NCI-H1092 treated with DMSO at 0.1 percent for 48 hours (cell line): ENCODE measurements around the gene TRIM66.
A peak's percentile ranks its signal among the peaks of the same experiment; 100 is the strongest.

Experiments
- DNase-seq: peaks from one replicate; lab custom pipeline; 2025; lab: John Stamatoyannopoulos, UW

Gene TRIM66, protein sequence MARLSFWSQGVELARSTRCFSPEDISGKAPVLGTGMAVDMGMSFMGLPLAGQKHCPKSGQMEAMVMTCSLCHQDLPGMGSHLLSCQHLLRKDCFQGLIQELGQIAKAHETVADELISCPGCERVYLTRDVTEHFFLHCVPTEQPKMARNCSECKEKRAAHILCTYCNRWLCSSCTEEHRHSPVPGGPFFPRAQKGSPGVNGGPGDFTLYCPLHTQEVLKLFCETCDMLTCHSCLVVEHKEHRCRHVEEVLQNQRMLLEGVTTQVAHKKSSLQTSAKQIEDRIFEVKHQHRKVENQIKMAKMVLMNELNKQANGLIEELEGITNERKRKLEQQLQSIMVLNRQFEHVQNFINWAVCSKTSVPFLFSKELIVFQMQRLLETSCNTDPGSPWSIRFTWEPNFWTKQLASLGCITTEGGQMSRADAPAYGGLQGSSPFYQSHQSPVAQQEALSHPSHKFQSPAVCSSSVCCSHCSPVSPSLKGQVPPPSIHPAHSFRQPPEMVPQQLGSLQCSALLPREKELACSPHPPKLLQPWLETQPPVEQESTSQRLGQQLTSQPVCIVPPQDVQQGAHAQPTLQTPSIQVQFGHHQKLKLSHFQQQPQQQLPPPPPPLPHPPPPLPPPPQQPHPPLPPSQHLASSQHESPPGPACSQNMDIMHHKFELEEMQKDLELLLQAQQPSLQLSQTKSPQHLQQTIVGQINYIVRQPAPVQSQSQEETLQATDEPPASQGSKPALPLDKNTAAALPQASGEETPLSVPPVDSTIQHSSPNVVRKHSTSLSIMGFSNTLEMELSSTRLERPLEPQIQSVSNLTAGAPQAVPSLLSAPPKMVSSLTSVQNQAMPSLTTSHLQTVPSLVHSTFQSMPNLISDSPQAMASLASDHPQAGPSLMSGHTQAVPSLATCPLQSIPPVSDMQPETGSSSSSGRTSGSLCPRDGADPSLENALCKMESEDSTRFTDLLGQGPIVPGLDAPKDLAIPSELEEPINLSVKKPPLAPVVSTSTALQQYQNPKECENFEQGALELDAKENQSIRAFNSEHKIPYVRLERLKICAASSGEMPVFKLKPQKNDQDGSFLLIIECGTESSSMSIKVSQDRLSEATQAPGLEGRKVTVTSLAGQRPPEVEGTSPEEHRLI (N-terminal part only)

GRCh38 chr11:8682303-8683114 is at the start of gene TRIM66, which contains the start of gene RPL27A:
TRIM66 (minus strand) TSS chr11:8682665; CDS start chr11:8672274, 10,391 bp downstream.
RPL27A (plus strand) TSS chr11:8682792; CDS start chr11:8682814, 22 bp downstream.
- peak; percentile 96 for DNase-seq

DNA sequence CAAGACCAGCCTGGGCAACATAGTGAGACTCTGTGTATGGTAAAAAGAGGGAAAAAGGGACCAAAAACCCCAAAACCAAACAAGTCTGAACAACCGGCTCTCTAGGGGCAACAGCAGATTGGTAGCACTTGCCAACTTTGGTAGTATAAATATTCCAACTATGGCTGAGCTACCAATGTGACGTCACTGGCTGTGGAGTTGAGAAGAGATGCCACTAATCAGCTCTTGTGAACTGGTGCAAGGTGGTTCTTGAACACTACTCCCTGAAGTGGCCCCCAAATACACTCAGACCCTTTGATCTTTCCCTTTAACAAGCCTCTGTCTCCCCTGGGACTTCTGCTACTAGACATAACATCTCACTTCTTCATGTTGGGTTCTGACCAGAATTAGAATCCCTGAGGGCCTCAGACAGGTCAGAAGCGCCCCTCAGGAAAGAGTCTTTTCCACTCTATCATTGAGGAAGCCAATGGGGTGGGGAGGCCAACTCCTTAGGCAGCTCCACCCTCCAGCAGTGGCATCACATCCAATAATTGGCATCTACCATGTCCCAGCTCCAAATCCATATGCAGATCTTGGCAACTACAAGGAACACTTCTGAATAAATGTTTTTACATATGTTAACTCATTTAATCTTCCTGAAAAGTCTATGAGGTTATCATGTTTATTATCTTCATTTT is 49.3 kb upstream of the TRIM66 start:
- no peak for DNase-seq

- no peak for DNase-seq
Measured at GRCh38 chr11:8730697-8731020, 48.2 kb upstream of the TRIM66 start.

GRCh38 chr11:8729837-8730696 is 47.6 kb upstream of the TRIM66 start:
- no peak for DNase-seq

DNA sequence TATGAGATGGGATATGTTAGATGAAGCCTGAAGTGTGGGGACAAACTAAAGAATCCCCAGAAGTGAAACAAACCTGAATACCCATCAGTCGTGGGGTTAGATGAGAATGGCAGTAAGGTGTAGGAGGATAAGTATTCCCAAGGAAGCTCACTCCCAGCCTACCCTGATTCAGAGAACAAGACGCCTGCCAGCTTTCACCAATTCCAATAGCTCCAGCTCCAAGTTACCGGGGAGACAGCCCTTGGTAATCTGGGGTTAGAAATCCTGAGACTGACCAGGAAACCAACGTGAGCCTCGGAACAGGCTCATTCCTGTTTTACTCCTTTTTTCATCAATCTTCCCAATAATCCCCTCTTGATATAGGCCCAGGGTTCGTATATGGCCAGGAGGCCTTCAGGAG is 46.6 kb upstream of the TRIM66 start:
- no peak for DNase-seq

GRCh38 chr11:8728563-8728962 is 46.1 kb upstream of the TRIM66 start:
- no peak for DNase-seq

DNA sequence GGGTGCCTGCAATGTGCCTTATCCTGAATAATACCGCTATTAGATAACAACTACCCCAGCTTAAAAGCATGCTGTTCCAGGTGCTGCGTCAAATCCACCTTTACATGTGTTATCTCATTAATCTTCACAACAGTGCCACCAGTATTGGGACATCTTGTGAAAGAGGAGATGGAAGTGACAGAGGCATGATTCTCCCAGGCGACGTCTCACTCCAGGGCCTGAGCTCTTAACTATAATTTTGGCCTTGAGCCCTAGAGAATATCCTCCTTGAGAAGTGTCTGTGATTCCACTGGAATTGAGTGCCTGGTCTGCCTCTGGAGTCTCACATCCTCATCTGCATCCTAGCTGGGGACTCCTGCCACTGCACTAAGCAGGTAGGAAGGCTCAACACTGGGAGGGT is 43.9 kb upstream of the TRIM66 start:
- DNase-seq: no peak

DNA sequence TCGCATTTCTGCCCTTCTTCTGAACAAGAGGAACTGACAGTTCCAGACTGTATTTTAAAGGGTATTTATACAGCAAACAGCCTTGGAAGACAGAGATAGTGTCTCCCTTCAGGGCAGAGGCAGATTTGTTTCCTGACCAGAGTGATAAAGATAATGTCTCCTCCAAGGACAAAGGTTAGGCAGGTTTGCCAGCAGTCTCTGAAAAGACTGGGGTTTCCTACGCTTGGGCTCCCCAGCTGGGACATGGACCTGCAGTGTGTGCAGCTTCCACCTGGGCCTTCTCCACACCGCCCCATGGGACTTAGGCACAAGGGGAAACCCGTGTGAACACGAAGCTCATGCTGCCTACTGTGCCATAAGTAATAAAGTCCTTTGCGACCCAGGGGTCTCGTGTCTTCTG is 42.2 kb upstream of the TRIM66 start:
- no peak for DNase-seq

DNA sequence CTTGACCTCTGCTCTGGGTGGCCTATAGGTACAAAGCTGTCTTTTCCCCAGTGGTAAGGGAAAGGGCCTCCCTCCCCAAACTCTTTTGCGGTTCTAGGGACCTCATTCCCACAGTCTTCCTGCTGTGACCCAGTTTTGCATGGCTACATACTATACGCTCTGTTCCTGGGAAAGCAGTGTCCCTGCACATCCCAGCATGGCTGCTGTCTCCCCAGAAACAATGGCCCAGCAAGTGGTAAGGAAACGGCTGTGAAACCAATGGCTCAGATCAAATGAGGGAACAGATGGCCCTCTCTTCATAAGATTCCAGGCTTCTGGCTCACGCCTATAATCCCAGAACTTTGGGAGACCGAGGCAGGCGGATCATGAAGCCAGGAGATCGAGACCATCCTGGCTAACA is 41.2 kb upstream of the TRIM66 start:
- no peak for DNase-seq

- no peak for DNase-seq
Measured at GRCh38 chr11:8722809-8723208, 40.3 kb upstream of the TRIM66 start.

GRCh38 chr11:8721609-8722500 is 39.4 kb upstream of the TRIM66 start:
- no peak for DNase-seq

GRCh38 chr11:8720868-8721608 is 38.6 kb upstream of the TRIM66 start:
- DNase-seq: no peak

DNA sequence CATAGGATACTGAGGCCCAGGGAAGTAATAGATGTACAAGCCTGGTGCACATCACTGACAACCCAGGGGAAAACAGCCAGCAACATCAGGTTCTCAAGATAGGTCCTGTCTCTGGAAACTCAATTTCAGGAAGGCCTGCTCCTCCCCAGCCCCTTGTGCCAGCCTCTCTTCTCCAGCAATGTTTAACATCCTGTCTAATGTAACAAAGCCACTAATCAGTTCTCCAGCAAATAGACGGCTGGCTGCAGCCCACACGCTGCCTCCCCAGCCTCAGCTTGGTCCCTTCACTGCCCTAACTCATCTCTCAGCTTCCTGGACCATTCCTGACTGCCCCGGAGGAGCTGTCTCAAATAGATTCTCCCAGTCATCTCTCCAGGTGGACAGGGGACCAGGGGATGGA is 37.9 kb upstream of the TRIM66 start:
- no peak for DNase-seq

DNA sequence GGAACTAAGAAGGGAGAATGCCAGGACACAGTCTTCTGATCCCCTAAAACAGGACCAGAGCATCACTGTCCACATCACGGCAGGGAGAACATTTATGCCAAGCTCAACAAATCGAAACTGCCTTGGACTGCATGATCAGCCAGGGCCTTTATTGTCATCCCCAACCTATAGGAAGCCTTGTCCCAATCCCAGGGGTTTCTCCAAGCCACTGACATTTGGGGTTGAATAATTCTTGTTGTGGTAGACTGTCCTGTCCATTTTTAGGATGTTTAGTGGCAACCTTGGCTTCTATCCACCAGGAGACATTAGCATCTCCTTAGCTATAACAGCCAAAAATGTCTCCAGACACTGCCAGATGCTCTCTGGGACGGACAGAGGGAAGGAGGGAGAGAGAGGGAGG is 37.3 kb upstream of the TRIM66 start:
- DNase-seq: no peak

GRCh38 chr11:8719211-8719649 is 36.8 kb upstream of the TRIM66 start:
- no peak for DNase-seq

GRCh38 chr11:8717876-8718753 is 35.6 kb upstream of the TRIM66 start:
- DNase-seq: no peak

DNA sequence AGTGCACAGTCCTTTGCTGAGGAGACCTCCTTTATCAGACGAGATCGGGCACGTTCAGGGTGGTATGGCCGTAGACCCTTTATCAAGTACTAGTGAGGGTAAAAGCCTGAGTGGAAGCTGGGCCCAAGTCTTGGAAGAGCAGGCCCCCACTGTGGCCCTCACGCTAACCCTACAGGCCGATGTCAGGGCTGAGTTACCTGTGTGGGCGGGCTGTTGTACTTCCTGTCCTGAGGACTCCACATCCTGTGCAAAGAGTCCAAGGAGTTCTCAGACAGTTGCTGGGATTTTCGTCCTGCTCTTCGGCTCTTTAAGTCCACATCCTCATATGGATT is 35.0 kb upstream of the TRIM66 start:
- DNase-seq: no peak

GRCh38 chr11:8715501-8715900 is 33.0 kb upstream of the TRIM66 start:
- no peak for DNase-seq
